Anterior cingulate cortex (tissue), 58 donors: ENCODE measurements around the gene RMDN2.
A peak's percentile ranks its signal among the peaks of the same experiment; 100 is the strongest.

ENCODE experiments used
- DNase-seq, 58 donors: peaks; one replicate each; lab custom pipeline; 2025; lab: John Stamatoyannopoulos, UW

Gene RMDN2, protein sequence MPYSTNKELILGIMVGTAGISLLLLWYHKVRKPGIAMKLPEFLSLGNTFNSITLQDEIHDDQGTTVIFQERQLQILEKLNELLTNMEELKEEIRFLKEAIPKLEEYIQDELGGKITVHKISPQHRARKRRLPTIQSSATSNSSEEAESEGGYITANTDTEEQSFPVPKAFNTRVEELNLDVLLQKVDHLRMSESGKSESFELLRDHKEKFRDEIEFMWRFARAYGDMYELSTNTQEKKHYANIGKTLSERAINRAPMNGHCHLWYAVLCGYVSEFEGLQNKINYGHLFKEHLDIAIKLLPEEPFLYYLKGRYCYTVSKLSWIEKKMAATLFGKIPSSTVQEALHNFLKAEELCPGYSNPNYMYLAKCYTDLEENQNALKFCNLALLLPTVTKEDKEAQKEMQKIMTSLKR

DNA sequence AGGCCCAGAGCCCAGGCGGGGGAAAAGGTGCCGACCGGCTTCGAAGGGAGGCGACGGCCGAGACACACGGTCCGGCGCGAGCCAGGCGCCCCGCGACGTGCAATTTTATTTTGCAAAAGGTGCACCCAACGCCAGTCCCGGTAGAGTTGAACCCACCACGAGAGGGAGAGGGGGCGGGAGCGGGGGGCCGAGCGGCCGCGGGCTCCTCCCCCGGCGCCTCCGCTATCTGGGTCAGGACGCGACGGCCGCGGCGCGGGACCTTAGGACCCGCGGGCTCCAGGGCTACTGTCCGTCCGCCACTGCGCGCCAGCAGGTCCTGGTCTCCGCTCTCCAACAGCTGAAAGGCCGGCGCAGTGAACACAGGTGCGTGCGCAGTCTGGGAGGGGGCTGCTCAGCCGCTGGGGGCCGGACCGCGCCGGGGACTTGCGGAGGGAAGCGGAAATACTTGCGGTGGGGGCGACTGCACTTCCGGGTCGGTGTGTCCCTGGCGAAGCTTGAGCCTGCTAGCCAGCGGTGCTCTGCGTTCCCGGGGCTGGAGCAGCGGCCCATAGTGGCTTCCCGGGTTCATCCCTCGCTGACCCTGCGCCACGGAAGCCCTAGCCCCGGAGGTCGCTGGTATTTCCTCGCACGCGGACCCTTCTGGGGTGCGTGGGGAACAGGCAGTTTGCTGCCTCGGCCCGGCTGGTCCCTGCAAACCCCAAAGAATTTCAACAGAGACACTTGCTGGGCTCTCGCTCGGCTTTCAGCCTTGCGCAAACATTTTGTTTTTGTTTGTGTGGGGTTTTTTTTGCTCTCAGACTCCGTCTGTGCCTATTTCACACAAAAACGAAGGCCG, at the start of gene RMDN2:
RMDN2 (plus strand) TSS at position 225 of the 835 bp plus-strand sequence. CDS start 3,991 bp downstream, outside the sequence.
- peak; percentile 23 to 93 (median 84) for DNase-seq

DNA sequence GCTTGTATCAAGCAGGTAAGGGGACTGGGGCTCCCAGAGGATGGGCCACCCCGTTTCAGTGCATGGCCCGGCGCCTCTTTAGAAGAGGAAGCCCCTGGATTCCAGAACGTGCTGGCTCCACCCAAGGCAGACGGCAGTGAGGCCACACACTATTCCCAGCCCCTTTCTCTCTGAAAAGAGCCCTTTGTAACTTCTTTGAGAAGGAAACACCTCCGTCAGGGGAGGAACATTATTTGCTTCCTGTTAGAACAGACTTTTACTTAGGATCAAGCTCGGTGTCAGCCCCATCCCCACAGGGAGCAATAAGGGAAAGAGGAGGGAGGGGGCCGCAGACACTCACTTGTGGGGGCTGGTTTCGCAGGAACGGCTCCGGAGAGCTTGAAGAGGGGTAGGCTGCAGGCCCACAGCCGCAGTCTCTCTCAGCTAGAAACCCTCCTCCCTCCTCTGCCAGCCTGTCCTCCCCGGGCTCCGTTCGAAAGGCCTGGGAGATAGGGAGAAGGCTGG, 49.6 kb upstream of the RMDN2 start:
- no peak for DNase-seq

DNA sequence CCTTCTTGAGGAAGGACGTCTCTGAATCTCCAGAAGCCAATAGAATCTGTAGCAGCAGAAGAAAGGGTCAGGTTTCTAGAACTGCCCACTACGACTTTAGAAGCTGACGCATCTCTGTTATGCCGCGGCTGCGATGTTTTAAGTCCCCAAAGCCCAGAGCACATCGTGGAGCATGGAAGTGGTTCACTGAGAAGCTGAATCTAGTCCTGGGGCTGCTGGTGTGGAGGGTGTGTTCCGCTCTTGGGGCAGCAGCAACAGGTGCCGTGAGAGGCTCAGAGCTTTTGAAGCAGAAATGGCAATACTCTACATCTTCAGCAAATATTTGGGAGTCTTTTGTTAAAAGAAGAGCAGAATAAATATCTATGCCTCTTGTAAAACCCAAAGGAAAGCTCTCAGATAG, 48.9 kb upstream of the RMDN2 start:
- no peak for DNase-seq

DNA sequence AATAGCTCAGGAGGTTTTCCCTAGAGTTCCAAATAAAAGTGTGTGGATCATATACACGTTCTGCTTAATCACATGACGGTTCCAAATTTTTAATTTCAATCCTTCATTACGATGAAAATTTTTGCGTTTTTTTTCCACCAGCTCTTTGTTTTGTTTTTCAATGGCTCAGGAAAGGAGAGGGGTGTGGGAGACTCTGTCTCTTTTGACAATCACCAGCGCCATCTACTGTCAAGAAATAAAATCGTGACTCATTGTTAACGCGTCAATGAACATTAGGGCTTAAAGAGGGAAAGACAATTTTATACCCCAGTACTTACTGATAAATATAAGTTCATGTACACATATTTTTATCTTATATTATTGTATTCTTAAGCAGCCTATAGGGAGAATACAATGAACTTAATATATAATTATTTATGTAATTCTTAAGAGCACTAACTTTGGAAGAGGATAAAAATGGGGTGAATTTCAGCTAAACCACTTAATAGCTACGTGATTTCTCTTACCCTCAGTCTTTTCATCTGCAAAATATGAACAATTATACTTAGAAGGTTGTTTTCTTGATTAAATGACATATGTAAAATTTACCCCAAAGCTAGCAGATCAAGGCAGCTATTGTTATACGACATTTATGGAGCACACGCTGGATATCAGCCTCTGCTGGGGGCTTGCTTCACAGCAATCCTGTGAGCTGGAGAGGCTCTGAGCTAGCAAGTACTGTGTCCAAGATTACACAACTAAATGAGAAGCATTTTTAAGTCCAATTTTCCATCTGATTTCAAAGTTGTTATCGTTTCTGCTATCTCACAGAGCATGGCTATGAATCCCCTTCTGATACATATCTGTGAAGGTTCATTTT, 47.4 kb upstream of the RMDN2 start:
- DNase-seq: peak in 4 of 58 donors; percentile 3 to 54 (median 10)

DNA sequence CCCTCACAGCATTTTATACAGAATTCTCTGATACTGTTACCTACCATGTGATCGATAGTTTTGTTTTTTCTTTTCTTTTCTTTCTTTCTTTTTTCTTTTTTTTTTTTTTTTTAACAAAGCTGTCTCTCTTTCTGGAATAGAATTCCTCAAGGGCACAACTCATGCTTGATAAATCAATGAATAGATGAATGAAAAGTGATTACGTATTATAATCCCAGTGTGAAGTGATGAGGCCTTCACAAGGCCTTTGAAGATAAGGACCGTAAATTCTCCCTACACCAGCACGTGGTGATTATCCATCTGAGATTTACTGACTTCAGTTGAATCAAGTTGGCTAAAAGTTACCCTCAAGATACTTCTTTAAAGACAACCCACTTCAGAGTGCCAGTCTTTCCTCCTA, 46.6 kb upstream of the RMDN2 start:
- no peak for DNase-seq

DNA sequence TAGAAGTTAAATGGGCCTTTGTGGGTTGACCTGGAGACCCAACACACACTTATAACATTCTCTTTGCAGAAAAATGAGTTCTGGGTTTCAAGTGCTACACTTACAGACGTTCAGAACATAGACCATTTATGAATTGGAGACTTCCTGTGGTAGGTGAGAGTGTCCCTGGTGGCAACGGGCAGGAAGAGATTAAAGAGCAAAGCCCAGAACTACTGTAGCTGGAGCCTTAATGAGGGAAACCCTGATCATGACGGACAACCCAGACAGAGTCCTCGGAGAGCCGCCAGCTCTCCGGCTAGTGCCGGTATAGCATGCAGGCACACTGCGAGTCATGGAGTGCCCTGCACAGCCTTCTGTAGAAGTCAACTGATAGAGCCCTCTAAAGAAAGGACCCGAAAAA, 44.5 kb upstream of the RMDN2 start:
- DNase-seq: no peak

DNA sequence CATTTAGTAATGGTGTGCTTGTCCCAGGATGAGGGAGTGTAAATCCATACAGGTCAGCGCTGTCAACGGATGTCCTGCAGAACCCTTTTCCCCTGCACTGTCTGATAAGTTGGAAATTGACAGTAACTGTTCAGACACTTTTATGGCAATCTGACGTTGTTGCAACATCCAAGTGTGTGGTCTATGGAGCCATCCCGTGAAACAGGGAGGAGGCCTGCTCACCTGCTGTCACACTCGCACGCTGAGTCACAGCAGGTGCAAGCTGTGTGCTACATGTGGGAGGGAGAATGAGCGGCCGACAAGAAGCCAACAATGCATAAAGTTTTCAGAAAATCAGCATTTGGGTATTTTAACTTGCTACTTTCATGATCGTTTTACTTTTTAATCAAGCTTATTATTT, 43.7 kb upstream of the RMDN2 start:
- DNase-seq: no peak

DNA sequence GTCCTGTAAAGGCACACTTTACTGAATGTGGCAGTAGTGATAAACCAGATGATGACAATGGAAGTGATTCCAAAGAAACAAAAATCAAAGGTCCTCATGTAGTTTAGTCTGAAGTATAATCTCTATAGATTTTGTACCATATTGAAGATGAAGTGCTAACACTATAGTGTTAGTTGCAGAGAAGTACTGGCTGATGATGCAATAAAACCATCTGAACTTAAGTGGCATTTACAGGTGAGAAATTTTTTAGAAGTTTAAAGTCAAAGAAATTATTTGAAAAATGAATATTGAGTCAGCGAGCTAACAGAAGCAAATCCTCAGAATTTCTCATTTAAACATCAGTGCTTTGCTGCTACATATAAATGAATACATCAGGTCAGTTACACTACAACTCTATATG, 43.1 kb upstream of the RMDN2 start:
- no peak for DNase-seq

DNA sequence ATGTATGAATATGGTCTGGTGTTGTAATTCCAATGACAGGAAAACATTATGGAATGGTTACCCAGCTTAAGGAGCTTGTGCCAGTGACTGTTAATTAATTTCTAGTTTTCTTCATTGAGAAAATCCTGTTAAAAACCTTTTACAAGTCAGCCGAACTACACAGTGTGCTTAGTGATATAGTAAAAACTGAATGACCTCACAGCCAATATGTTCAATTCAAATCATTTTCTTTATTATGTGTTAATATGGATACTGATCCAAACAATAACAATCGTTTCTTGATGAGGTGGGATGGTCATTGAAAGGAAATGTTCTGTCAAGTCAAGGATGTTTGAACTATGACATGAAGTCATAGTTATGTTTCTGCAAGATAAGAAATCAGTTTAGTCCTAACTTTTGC, 41.6 kb upstream of the RMDN2 start:
- no peak for DNase-seq

DNA sequence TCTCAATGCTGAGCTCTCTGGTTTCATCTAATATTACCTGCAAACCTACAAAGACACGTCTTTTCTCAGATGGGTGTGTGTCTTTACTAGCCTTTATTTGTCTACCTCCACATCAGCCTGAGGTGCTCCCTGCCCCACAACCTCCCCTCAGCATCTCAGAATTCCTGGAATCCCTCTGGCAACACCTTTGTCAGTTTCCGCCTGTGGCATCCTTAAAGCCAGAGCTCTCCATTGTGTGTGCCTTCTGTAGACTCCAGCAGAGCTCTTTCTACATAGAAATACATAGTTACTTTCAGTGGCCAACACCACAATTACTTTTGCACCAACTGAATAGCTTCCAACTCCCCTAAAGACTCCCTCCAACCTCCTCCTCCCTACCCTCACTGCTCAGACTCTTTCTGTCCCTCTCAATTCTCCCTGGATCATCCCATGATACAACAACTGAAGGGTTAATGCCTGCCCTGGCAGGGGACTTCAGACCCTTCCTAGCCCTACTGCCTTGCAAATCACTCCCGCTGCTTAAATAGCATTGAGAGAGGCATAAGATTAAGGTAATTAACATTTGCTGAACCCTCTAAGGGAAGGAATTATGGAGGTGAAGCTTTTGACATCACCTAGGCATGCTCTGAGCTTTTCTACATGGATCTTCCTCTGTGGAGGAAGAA, 39.6 kb upstream of the RMDN2 start:
- no peak for DNase-seq

DNA sequence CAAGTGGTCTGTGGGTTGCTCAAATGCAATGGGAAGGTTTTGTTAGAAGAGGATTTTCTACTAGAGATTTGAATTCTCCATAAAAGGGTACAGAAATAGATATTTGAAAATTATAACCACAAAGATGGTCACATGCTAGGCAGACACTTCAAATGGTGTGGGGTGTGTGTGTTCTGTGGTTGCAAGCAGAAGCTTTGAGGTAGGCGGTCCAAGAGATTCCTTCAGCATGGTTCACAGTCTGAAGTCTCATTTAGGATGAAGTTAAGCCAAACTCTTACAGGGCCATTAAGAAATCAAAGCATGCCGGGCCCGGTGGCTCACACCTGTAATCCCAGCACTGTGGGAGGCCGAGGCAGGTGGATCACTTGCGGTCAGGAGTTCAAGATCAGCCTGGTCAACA, 38.3 kb upstream of the RMDN2 start:
- DNase-seq: no peak

DNA sequence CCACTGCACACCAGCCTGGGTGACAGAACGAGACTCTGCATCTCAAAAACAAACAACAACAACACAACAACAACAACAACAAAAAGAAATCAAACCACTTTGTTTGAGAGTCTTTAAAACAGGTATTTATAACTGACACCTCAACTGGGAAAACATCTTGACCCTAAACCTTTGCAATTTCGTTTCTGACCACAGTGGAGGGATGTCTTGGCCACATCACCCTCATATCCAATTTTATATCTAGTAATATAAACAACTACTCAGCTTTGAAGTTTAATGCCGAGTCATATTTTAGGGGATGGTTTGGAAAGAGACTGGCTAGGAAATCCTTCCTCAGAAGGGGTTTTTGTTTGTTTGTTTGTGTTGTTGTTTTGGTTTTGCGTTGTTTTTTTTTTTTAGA, 37.8 kb upstream of the RMDN2 start:
- DNase-seq: no peak

DNA sequence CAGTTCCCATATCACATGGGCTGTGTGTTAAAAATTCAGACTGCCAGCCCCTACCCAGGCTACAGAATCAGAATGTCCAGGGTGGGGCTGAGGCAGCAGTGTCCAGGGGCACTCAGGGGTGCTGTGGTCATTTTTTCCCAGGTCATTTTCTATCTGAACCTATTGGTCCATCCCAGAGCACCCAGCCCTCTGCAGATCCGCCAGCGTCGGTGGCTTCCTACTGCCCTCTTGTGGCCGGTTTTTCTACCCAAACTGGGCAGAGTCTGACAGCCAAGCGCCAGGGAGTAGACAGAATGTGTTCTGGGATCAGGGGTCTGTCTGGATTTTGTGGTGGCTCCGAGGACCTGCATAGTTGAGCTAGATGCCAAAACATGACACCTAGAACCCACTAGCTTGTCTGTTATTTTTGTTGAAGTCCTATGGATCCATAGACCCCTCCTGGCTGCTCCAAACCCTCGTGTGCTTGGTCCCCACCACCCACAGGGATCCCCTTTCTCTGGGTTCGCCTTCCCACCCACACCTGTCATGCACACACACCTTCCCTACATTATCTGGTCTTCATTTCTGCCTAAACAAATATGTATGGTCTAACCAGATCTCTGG, 34.1 kb upstream of the RMDN2 start:
- DNase-seq: peak in 43 of 58 donors; percentile 3 to 62 (median 24)

DNA sequence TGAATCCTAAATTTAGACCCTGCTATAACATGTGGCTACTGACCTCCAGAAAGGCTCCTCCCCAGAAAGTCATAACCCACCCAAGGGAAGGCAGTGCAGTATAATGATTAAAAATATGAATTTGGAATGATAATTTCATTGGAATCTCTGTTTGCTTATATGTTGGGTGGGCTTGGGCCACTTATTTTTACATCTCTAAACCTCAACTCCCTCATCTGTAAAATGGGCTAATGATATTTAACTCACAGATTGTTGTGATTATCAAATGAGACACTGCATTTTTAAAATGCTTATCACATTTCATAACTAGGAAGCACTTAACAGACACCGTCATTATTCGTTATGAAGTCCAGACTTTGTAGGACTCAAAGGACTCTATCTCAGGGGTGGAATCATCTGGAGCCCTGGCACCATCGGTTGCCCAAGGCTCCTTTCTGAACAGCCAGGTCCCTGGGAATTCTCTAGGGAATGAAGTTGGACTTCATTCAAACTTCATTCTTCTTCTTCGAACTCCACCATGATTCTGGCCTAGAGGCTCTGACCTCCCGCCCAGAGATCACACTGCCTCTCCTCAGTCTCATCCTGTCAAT, 33.1 kb upstream of the RMDN2 start:
- no peak for DNase-seq

DNA sequence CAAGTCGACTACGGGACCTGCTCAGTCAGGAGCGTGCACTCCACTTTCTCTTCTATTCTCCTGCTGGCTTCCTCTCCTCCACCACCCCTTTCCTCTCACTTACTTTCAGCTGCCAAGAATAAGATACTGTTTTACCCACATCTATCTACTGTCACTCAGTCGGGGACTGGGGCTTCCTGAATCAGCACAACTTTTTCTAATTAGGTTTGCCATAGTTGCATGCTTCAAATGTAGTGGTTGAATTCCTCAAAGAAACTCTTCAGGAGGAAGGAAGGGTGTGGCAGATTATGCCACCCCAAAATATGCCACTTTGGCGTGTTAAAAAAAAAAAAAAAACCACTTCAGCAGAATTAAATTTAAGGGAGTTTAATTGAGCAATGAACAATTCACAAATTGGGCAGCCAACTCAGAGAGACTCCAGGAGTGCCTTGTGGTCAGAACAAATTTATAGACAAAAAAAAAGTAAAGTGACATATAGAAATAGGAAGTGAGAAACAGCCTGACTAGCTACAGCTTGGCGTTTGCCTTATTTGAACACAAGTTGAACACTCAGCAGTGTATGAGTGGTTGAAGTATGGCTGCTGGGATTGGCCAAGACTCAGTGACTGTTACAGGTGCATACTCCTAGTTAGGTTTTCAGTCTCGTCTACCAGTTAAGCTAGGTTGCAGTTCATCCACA, 32.5 kb upstream of the RMDN2 start:
- no peak for DNase-seq

DNA sequence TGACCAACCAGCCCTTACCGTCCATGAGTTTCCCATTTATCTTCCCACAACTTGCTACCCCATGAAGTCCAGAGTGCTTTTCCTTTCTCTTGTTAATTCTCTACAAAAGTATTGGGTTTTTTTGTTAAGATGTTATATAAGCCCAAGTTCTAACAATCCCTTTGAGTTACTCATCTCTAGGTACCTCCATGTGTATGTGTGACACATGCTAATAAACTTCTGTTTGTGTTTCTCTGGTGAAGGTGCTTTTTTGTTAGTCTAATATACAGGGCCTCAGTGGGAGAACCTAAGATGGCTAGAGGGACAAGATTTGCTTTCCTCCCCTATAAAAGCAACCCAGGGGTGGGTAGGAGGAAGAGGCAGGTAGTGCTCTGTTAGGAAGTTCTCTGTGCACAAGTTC, 31.8 kb upstream of the RMDN2 start:
- no peak for DNase-seq

DNA sequence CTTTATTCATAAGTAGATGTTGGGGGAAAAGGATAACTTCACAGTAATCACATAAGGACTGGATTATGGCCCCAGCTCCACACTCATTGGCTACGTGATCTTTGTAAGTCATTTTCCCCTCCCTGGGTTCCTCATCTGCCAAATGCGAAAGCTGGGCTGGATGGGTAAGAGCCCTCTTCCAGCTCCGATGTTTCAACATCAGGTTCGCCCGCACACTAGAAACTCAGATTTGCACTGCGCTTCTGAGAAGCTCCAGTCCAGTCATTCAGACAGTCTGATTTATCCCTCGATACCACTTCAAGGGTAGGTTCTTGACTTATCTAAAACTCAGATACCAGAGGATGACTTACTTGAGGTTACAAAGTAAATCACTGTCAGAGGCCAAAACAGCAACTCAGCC, 31.0 kb upstream of the RMDN2 start:
- DNase-seq: no peak

DNA sequence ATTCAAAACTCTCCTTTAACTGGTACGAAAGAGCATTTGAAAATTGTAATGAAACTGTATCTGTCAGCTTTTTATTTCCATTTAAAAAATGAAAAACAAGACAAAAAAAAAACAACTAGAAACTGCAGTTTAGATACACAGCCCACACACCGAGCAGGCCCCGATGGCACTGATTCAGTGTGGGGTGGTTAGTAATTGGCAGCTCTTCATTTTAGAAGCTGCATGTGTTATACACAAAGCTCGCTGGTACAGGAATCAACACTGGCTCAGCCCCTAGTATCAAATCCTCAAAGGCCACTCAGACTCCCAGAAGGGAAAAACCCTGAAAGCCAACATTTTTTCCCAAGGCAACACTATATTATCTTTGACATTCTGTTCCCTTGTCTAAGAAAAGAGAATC, 30.5 kb upstream of the RMDN2 start:
- peak in 10 of 58 donors; percentile 1 to 42 (median 12) for DNase-seq

DNA sequence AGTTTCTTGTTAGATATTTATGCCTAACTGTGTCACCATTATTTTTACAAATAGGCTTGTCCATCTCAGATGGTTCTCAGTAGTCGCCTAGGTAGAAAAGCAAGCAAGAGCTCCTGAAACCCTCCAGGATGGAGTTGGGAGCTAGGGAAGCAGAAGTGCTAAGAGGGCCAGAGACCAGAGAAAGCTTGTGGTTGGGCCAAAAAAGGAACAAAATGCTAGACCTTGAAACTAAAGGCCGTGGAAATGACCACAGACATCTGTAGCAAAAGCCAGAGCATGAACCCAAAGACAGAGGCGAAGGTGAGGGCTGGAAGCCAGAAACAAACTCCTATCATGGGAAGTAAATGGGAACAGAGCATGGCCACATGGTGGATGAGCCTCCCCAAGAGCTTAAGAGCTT, 29.9 kb upstream of the RMDN2 start:
- DNase-seq: no peak
